GM12865 (cell line): Measurements from ENCODE around the gene IGLL5.

Experiments
- DNase-seq: peaks from one replicate; pipeline ENCODE4 v3.0.0; 2010; ENCODE audit warnings: low read depth
- H3K4me3 ChIP-seq: 2 replicates; pipeline ENCODE4 v1.5.1; 2011; ENCODE audit warnings: mild to moderate bottlenecking, low read depth, low read length, control low read depth
- TF ChIP-seq, protein P1 (sequence below): IDR thresholded peaks from 2 replicates; pipeline ENCODE4 v1.5.1; 2011; ENCODE audit warnings: low read length, control low read depth, low read depth, inconsistent platforms; ENCODE audit not compliant: insufficient read depth; ENCODE audit errors: missing control alignments

IGLL5 gene

DNA sequence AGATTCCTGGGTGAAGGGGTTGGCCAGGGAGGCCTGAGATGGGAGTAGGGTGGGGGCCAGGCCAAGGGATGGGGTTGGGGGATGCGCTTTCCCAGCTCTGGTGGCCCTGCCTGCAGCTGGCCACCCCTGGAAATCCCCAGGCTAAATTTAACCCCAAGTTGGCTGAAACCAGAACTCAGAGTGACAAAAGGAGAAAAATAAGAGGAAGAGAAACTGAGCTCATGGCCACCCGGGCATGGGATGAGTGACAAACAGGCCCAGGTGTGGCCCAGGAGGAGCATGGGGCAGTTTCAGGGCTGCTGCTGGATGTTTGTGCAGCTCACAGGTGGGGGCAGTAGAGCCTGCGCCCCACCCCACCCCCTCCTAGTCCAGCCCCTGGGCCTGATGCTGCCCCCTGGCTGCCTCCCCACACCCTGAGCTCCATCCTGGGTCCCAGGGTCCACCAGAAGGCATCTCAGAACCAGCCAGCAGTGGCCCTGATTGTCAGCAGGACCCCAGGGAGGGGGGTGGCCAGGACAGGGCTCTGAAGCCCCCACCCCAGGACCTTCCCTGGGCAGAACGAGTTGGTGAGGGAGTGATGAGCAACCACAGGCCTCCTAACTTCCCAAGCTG is 48.0 kb downstream of the IGLL5 start:
- TF ChIP-seq, protein P1, sequence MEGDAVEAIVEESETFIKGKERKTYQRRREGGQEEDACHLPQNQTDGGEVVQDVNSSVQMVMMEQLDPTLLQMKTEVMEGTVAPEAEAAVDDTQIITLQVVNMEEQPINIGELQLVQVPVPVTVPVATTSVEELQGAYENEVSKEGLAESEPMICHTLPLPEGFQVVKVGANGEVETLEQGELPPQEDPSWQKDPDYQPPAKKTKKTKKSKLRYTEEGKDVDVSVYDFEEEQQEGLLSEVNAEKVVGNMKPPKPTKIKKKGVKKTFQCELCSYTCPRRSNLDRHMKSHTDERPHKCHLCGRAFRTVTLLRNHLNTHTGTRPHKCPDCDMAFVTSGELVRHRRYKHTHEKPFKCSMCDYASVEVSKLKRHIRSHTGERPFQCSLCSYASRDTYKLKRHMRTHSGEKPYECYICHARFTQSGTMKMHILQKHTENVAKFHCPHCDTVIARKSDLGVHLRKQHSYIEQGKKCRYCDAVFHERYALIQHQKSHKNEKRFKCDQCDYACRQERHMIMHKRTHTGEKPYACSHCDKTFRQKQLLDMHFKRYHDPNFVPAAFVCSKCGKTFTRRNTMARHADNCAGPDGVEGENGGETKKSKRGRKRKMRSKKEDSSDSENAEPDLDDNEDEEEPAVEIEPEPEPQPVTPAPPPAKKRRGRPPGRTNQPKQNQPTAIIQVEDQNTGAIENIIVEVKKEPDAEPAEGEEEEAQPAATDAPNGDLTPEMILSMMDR = peak; percentile 73
- peak overlapping the region; percentile 65 for H3K4me3 ChIP-seq
- DNase-seq = peak; percentile 99

DNA sequence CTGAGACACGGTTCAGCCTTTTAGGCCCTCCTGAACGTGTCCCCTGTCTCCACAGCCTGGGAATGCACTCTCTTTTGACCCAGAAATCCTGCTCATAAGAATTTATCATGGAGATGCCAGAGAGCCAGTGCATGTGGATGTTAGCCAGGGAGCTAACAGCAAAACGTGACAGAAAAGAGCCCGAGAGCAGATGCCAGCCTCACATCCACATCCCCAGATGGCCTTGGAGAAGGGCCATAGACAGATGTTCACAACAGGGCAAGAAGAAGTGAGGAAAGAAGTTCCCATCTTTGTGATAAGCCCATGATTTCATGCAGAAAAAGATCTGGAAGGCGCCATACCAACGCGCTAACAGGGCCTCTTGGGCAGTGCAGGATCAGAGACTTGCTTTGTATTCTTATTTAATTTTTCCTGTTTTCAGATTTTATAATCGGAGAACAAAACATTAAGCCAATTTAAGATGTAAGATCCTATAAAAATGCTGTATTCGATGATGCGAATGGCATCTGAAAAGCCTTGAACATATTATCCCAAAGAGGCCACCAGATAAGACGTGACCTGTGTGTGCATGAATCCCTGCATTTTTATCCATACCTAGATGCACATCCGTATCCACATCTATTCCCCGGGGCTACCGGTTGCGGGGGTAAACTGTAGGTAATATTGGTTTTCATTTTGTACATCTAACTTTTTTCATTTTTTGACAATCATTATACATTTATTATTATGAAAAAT is 48.7 kb downstream of the IGLL5 start:
- DNase-seq = no peak
- TF ChIP-seq, protein P1 = no peak
- peak overlapping the region; percentile 49 for H3K4me3 ChIP-seq

- TF ChIP-seq, protein P1 = no peak
- no peak overlapping the region for H3K4me3 ChIP-seq
- no peak for DNase-seq
Measured at GRCh38 chr22:22936915-22937656, 49.5 kb downstream of the IGLL5 start.

DNA sequence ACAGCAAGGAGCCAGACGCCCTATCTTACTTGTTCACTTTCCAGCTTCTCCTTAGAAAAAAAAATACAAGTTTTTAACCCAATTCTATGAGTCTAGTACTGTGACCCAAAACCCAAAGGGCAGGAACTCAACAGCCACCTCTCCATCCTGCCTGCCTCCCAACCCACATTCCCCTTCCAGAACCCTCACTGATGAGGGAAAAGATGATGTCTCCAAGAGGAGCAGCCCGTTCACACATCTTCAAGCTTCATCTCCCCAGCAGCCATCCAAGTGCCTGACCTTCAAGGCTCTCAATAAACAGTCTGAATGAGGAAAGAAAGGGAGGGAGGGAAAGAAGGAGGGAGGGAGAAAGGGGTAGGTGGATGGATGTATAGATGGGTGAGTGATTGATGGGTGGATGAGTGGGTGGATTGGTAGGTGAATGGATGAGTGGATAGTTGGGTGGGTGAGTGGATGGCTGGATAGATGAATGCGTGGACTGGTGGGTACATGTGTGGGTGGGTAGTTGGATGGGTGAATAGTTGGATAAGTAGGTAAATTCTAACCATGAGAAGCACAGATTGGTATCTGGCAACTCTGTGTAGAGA is 50.4 kb downstream of the IGLL5 start:
- no peak for DNase-seq
- H3K4me3 ChIP-seq = no peak overlapping the region
- TF ChIP-seq, protein P1 = no peak

DNA sequence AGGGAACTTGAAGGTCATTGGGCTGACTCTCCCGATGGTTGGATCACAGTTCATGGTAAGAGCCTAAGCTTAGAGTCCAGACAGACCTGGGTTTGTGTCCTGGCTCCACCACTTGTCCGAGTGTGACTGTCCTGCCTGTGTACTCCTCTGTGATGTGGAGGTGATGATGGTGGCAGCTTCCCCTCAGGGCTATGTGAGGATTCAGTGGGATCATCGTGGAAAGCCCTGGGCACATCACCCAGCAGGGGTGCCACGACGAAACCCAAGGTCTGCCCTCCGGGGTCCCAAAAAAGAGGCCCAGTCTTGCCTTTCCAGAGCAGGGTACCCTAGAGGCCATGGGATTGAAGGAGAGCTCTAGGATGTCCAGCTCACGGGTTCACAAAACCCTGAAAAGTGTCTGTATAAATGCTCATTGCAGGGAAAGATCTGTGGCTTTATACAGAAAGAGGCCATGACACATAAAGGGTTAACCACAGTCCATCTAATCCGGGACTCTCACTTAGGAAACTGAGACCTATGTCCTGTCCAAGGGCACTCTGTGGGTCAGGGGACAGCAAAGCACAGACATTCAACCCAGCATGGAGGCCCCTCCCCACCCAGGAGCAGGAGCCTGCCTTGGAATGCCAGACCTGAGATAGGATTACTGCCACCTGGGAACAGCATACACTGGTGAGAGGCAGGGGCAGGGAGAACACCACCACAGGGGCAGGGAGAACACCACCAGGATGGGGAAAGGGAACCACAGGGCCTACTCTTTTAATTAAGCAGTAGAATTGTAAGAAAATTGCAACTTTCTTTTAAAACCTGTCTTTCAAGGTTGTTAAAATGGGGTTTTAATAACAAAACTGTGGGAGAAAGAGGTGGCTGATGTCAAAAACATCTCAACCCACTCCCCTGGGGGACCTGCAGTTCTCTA is 51.3 kb downstream of the IGLL5 start:
- DNase-seq = no peak
- TF ChIP-seq, protein P1 = no peak
- no peak overlapping the region for H3K4me3 ChIP-seq
